GM19238 (cell line): ENCODE measurements around the gene BAZ2A.
"Not testable (repeated sequence)": the region's sequence is repeated elsewhere in the genome, so short reads cannot be mapped to it uniquely, and the experiment has no call there.

Experiments used
- DNase-seq: peaks from one replicate; pipeline ENCODE4 v3.0.0; 2011; ENCODE audit warnings: low spot score; ENCODE audit not compliant: insufficient read length

The BAZ2A gene

DNA sequence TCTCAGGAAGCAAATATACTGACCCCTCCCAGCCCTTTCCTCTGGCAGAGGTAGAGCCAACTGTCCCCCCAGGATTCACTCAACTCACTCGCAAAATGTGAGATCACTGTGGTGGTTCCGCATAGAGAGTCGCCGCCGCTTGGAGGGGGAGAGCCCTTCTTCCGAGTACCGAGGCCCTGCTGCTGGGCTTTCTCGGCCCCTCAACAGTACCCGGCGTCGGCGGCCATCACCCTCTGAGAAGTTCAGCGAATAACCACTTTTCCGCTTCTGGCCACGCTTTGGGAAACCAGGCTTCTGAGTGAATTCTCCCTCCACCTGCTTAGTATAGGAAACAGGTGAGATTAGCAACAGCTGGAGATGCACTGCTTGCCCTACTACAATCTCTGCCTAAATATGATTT lies 31.1 kb downstream of the BAZ2A start:
- DNase-seq, result no peak

DNA sequence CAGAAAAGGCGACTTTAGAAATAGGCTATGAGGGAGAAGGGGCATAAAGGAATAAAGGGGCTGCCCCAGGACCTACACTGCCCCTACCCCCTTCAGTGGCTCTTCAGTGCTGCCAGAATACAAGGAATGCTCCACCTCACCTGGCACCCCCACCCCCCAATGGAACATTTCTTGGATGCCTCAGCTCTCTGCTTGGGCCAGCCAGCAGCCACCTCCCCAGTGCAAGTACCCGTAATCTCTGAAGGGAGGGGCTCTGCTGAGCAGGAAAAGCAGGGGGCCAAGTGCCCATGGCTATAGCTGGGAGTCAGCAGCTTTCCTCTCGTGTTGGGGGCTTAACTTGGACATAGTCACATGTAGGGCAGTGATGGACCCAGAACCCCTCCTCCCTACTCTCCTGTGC lies 33.3 kb downstream of the BAZ2A start:
- DNase-seq, result no peak

DNA sequence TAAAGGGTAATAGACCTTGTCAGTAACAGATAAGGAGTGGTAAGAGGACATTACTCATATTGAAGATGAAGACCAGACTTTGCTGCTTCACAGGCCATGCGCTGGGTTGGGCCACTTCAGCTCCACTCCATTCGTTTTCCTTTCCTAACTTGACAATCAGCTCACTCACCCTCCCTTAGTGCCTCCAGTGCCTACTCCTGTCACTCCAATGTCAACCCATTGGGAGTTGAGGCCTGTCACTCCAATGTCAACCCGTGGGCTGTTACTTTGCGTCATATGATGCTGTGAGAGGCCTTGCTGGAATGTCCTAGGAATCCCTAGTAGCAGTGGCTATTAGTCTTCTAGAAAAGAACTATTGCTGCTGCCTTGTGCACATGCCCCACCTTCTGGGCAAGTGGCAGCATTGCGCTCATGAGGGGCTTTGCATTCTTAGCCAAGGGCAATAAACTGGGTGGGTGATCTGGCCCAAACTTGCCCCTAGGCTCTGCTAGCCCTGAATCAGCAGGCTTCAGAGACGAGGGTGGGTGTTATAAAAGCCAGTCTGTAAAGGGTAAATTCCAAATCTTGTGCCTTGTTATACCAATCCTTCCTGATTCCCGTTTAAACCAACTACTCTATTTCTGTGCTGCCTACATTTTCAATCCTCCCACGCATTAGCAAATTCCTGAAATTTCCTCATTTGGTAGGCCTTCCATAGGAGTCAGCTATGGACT lies 36.1 kb downstream of the BAZ2A start:
- peak; percentile 55 for DNase-seq

DNA sequence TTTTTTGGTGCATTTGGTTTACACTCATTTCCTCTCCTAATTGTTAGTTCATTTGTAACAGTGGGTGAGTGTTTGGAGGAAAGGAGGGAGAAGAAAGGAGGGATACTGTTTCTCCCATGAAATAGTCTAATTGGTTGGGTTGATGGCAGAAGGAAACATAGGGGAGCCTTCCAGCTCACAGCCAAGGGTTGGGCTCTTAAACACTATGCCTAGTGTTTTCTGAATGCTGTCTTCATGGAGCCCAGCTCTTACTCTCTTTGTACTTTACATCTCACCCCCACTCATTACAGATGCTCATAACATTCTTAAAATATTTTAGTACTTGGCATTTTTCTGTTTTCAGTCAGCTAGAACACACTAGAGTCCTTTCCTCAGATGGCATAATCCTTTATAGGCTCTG lies 38.2 kb downstream of the BAZ2A start:
- DNase-seq, result no peak

DNA sequence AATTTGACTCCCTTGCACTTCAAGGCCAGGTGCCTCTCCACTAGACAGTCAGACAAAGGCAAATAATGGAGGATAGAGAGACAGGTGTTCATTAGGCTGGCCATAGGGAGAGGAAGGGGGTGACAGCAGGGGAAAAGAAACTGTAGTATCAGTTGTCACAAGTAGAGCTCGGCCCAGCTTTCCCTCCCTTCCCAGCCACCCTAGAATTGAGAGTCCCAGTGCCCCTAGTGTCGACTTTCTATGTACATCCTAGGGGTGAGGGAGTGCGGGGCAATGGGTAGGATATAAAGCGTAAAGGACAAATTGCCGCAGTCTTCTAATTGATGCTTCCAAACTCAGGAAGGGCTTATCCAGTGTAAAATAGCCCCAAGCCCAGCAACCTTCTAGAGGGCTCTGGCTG lies 39.0 kb downstream of the BAZ2A start:
- no peak for DNase-seq

DNA sequence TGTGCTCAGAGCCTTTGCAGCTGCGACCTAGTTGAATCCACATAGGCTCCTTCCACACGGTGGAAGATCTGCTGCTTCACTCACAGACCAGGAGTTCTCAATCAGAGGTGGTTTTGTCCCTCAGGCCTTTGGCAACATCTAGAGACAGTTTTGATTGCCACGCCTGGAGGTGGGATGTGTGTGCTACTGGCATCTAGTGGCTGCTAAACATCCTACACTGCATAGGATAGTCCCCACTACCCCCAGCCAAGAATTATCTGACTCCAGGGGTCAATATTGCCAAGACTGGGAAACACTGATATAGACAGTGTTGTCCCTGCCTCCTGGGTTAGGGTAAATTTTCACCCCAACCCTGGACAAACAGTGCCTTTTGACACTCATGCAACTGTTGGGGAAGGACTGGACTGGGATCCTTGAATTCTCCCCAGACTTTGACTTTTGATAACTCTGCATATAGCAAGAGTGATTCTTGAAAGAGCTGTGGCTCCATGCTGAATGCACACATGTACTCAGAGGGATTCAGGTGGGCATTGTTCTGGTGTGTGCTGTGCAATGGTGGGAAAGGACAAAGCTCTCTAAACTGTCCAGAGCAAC lies 39.8 kb downstream of the BAZ2A start:
- DNase-seq, result peak; percentile 33

DNA sequence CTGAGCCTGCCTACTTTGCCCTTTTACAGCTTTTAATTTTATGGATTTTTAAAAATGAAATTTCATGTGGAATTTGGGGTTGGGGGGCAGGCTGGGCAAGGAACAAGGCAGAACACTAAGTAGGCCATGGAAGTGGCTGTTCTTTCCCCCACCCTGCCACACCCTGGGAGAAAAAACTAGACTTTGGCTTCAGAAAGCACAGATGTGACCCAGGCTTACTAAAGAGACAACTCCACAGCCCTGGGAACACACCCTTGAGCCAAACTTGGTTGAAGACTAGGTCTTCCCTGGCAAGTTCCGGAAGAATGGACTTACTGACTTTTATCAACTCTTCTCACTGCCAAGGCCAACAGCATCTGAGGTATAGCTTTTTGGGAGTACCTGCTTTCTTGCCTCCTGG lies 40.3 kb downstream of the BAZ2A start:
- no peak for DNase-seq

DNA sequence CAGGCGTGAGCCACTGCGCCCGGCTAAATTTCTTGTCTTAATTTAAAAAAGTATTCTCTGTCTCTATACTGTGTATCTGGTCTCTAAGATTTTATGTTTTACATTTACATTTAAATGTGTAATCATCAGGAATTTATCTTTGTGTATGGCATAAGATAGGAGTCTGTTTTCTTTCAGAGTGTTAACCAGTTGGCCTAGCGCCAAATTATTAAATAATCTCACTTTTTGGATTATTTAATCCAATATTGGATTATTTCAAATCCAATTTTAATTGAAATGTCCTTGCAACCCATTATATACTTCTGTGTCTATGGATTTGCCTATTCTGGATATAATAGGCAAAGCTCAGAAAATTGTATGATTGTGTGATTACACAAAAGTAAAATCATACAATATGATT lies 45.0 kb downstream of the BAZ2A start:
- DNase-seq, result no peak

DNA sequence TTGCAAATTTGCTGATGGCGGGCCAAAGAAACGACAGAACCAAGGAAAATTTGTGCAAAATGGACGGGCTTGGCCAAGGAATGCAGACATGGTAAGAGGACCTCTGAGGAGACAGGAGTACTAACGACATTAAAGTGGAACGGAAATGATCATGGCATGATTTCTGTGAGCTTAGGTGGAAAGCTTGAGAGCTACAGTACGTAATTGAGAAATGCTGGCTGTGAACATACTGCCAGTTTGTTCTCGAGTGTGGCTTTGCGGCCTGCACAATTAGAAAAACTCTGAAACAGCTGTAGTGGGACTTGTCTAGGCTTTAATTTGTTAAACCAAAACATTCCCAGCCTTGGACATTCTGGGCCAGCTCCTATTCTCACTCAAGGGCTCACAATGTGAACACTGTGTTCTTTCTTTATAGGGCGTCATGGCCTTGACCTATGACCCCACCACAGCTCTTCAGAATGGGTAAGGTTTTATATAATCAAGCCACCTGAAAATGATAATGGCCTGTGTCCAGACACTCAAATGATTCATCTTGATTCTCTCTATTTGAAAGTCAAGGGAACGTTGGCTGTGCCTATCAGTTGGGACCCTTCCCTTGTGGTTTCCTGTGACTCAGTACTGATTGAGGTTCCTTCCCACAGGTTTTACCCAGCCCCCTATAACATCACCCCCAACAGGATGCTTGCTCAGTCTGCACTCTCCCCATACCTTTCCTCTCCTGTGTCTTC lies 48.5 kb downstream of the BAZ2A start:
- no peak for DNase-seq

DNA sequence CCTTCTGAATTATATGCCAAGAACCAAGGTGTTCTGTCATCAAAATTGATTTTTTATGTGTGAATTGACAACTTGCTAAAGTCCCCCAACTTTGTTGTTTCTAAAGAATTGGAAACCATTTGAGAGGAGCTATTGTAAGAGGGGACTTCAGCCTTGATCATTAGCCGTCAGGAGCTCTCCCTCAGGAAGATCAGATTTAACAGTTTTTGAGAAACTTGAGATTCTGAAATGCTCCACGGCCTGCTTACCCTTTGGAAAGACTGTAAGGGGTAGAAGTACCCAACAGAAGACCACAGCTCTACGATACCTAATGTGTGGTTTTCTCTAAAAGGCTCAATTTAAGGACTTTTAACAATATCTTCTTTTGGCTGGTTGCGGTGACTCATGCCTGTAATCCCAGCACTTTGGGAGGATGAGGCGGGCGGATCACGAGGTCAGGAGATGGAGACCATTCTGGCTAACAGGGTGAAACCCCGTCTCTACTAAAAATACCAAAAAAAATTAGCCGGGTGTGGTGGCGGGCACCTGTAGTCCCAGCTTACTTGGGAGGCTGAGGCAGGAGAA lies 51.1 kb downstream of the BAZ2A start:
- no peak for DNase-seq

DNA sequence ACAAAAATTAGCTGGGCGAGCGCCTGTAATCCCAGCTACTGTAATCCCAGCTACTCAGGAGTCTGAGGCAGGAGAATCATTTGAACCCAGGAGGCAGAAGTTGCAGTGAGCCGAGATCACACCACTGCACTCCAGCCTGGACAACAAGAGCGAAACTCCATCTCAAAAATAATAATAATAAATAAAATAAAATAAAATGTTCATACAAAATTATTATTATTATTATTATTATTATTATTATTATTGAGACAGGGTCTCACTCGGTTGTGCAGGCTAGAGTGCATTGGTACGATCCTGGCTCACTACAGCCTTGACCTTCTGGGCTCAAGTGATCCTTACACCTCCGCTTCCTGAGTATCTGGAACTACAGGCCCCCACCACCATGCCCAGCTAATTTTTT lies 52.9 kb downstream of the BAZ2A start:
- DNase-seq, result not testable (repeated sequence)

DNA sequence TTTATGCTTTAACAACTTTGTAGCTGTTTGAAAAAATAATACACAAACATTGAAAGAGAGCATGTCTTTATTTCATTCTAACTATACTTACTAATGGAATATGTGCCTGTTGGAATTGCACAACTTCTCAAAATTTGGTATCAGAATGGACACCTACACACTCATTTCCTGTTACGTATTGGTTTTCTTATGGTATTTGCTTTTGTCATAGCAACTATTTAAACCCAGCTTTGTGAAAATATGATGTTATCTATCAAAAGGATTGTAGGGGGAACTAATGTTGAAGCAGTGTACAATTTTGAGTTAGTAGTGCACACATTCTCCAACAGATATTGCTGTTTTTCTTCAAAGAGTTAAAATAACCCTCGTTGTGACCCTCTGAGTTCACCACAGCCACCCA lies 55.9 kb downstream of the BAZ2A start:
- no peak for DNase-seq

DNA sequence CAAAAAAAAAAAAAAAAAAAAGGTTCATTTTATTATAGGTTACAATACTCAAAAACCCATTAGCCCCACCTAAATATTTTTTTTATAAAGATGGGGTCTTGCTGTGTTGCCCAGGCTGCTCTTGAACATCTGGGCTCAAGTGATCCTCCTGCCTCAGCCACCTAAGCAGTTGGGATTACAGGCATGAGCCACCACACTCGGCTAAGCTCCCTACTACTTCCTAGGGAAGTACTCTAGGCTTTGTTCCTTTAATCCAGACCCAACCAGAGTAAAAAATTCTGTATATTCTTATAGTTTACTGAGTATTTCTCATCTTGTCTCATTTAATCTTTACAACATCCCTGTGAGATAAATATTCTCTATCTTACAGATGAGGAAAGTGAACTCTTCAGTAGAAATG lies 57.8 kb downstream of the BAZ2A start:
- no peak for DNase-seq

DNA sequence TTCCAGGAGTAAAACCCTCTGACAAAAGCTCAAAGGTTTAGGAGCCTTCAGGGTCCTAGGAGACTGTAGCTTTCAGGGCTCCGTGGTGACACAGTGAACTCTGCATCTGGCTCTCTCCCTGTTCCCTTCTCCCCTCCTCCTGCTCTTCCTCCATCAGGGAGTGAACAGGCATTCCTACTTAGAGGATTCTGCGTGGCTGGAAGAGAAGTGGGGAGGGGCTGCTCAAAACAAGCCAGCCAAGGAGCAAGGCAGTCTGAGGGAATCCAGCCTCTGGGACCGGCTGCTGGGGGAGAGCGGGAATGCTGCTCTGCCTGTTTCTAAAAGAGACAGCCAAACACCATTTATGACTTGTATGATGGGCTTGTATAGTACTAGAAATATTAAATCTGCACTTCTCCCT lies 59.0 kb downstream of the BAZ2A start:
- DNase-seq, result no peak

DNA sequence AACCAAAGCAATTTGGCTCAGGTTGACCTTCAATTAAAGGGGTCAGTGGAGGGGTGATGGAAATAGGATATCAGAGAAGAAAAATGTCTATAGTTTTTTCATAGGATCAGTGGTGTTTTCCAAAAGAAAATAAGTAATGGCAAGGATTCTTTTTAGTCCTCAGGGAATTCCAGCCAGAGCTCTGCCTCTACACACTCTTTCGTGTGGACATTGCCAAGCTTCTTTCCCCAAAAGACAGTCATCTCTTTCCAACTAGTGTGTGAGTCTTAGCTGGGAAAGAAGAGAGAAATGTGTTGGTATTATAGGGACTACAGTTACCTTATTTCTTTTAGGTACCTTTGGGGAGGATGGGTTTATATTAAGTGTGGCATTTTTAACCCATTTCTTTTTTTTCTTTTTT lies 62.0 kb downstream of the BAZ2A start:
- no peak for DNase-seq

DNA sequence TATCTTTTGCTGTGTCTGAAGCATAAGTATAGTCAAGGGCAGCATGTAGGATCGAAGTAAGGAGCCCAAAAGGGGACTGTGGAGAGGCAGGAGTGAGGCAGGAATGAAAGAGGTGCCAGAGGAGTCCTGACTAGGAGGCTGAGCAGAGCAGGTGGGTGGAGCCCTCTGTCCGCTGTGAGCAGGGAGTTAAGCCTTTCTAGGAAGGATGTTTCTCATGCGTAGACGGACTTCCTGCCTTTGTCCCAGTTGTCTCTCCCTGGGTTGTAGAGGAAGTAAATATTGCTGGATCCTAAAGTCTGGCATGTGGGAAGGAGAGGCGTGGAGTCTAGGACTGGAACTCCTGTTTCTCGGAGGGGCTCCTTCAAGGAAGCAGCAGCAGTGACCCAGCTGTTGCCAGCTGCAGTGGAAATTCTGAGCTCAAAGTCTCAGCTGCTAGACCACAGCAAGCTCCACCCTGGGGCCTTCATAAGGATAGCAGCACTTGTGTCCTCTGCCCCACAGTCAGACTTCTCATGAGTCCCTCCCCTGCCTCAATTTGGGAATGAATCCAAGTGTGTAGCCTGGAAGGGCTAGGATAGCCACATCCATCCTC lies 64.5 kb downstream of the BAZ2A start:
- DNase-seq, result peak; percentile 41

DNA sequence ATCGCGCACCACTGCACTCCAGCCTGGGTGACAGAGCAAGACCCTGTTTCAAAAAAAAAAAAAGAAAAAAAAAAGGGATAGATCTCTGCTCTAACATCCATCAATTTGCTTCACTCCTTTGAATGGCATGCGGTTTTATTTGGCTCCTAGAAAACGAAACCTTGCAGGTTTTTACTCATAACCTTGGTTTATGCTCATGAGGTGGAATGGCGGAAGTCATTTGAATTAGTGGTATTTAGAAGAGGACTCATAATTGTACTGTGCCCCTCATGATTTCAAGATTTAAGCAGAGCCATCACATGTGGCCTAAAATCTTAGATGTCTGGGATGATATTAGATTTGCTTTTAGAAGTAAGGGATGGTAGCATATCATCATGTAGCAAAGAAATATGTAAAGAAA lies 79.1 kb downstream of the BAZ2A start:
- no peak for DNase-seq

DNA sequence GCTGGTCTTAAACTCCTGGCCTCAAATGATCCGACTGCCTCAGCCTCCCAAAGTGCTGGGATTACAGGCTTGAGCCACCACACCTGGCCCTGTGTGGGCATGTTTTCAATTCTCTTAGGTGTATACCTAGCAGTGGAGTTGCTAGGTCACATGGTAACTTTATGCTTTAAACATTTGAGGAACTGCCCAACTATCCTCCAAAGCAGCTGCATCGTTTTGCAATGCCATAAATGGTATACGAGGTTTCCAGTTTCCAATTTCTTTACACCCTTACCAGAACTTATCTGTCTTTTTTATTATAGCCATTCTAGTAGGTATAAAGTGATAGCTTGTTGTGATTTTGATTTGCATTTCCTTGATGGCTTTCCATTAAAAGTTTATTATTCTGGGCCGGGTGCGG lies 83.4 kb downstream of the BAZ2A start:
- no peak for DNase-seq
